ENCODE results near the gene MACROD1.

The MACROD1 gene

GRCh38 chr11:64121663-64122410 is 44.1 kb downstream of the MACROD1 start:
- H3K4me3 ChIP-seq (ENCODE audit: low read depth, low read length), result no peak overlapping the region
- no peak for TF ChIP-seq CTCF (IDR thresholded peaks at IDR 0.05; ENCODE audit: low read depth, low read length)

GRCh38 chr11:64120951-64121569 is 44.9 kb downstream of the MACROD1 start:
- no peak overlapping the region for H3K4me3 ChIP-seq (ENCODE audit: low read depth, low read length)
- no peak for TF ChIP-seq CTCF (IDR thresholded peaks at IDR 0.05; ENCODE audit: low read depth, low read length)

- H3K4me3 ChIP-seq (ENCODE audit: low read depth, low read length), result no peak overlapping the region
- TF ChIP-seq CTCF (IDR thresholded peaks at IDR 0.05; ENCODE audit: low read depth, low read length), result no peak
Observed at GRCh38 chr11:64119700-64120099, 46.2 kb downstream of the MACROD1 start.

- TF ChIP-seq CTCF (IDR thresholded peaks at IDR 0.05; ENCODE audit: low read depth, low read length), result no peak
- no peak overlapping the region for H3K4me3 ChIP-seq (ENCODE audit: low read depth, low read length)
Observed at GRCh38 chr11:64118876-64119665, 46.8 kb downstream of the MACROD1 start.

GRCh38 chr11:64117763-64118459 is 48.0 kb downstream of the MACROD1 start:
- no peak for TF ChIP-seq CTCF (IDR thresholded peaks at IDR 0.05; ENCODE audit: low read depth, low read length)
- no peak overlapping the region for H3K4me3 ChIP-seq (ENCODE audit: low read depth, low read length)

GRCh38 chr11:64115531-64116522 is 50.1 kb downstream of the MACROD1 start:
- H3K4me3 ChIP-seq (ENCODE audit: low read depth, low read length), result no peak overlapping the region
- TF ChIP-seq CTCF (IDR thresholded peaks at IDR 0.05; ENCODE audit: low read depth, low read length), result no peak
